GM12872 (cell line): ENCODE data around the gene PRPH.
A peak's percentile ranks its signal among the peaks of the same experiment; 100 is the strongest.

ENCODE experiments used
- CTCF ChIP-seq: IDR thresholded peaks from 3 replicates; pipeline ENCODE4 v1.5.1; 2011; ENCODE audit warnings: low read depth, mild to moderate bottlenecking, low read length, moderate library complexity; ENCODE audit not compliant: insufficient read depth

The PRPH gene

GRCh38 chr12:49332441-49332861, 37.5 kb downstream of the PRPH start:
- TF ChIP-seq CTCF: no peak

DNA sequence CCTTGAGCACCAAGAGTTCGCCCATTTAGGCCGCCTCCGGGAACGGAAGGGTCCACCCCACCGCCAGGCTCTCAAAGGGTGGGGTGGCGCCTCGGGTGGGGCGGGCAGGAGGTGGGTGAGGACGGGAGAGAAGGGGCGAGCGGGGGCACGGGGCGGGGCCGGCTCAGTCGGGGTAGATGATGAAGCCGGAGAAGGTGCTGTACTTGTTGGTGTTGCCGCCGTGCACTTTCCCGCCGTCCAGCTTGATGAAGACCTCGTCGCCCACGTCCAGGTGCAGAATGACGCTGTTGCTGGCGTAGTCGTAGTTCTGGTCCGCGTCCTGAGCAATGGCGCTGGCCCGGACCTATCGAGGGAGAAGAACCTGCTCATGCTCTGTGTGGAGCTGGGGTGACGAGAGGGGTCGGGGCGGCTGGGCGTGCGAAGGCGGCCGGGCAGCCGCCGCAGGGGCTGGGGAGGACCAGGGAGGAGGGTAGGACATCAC, 38.0 kb downstream of the PRPH start:
- TF ChIP-seq CTCF: no peak

- TF ChIP-seq CTCF: no peak
Observed at GRCh38 chr12:49334226-49334625, 39.3 kb downstream of the PRPH start.

DNA sequence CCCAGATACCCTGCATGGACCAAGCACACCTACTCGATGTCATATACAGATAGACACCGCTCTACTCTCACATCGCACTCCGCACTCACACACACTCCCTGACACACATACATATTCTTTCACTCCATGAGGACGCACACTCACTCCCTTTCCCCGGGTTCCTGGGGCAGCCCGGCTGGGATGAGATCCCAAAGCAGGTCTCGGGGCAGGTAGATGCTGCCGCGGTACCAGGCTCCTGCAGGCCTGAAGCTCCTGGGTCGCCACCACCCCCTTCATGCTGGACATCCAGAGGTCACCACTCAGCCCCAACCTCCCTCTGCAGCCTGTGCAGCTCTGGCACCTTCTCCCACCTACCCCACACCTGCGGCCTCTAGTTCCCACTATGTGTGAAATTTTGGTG, 39.7 kb downstream of the PRPH start:
- TF ChIP-seq CTCF: no peak

GRCh38 chr12:49335118-49335954, 40.4 kb downstream of the PRPH start:
- no peak for TF ChIP-seq CTCF

- no peak for TF ChIP-seq CTCF
Observed at GRCh38 chr12:49335955-49336644, 41.2 kb downstream of the PRPH start.

DNA sequence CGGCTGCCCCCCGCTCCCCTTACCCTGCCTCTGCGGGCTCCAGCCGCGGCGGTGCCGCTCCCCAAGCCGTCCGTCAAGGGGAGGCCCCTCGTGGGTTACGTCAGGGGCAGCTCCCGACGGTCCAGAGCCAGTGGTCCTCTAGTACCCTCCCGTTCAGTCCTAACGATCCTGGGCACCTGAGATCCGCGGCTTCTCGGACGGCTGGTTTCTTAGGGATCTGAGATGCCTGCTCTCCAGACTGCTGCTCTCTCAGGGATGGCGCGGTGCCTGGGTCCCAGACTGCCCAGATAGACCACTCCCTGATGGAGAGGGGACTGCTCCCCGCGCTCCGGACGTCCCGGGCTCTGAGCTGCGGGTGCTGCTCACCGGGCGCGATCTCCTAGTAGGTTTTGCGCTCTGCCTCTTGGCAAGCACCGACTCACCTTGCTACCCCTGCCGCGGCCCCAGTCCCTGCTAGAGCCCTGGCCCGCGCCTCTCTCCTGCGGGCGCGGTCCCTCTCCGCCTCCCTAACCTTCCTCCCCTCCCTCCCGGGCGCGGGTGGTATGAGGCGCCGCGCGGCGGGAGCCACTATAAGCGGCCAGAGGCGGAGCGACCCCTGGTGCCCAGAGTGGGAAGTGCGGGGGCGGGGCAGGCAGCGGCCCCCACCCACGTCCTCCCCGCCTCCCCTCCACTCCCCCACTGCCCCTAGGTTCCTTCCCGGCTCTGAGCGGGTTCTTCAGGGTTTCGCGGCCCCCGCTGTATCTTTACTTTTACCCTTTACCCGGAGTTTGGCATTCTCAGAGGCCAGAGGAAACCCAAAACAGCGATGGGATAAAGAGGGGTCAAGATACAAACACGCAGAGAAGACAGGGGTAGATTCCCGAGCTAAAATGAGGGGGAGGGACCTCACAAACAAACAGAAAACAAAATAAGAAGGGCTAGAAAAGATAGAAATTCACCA, 42.0 kb downstream of the PRPH start, which contains the start of gene C1QL4:
TSS of gene C1QL4 (minus strand) at position 544 of the 940 bp plus-strand sequence. CDS start 711 bp downstream, outside the sequence.
- TF ChIP-seq CTCF: peak; percentile 78
